Measurements from ENCODE around the gene SLC25A21.

DNA sequence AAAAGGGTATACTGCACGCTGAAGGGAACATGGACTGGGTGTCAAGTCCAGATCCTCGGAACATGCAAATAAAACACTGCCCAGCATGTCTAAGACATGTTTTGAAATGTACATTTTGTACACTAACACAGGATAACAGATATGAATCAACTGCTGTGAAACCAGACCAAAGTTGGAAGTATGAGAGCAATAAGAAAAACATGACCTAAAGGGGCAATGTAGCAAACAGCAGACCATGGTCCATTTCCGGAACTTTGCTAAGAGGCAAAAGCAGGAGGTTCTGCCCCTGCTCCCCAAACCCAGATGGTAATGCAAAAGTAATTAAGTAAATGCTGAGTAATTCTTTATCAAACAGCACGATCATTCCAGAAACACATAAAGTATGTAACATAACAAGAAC, 125.2 kb downstream of the SLC25A21 start:
- no peak for TF ChIP-seq POLR2A (IDR thresholded peaks at IDR 0.05)
- TF ChIP-seq, protein P1, sequence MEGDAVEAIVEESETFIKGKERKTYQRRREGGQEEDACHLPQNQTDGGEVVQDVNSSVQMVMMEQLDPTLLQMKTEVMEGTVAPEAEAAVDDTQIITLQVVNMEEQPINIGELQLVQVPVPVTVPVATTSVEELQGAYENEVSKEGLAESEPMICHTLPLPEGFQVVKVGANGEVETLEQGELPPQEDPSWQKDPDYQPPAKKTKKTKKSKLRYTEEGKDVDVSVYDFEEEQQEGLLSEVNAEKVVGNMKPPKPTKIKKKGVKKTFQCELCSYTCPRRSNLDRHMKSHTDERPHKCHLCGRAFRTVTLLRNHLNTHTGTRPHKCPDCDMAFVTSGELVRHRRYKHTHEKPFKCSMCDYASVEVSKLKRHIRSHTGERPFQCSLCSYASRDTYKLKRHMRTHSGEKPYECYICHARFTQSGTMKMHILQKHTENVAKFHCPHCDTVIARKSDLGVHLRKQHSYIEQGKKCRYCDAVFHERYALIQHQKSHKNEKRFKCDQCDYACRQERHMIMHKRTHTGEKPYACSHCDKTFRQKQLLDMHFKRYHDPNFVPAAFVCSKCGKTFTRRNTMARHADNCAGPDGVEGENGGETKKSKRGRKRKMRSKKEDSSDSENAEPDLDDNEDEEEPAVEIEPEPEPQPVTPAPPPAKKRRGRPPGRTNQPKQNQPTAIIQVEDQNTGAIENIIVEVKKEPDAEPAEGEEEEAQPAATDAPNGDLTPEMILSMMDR (IDR thresholded peaks at IDR 0.05): no peak

Measured in lower leg skin (tissue), 3 donors.